ENCODE results near the gene TMEM270. TPM values are rescaled to one million over a fixed set of nuclear protein-coding genes. Genes with fewer than 3 reads are reported as not detected.

Gene TMEM270, protein sequence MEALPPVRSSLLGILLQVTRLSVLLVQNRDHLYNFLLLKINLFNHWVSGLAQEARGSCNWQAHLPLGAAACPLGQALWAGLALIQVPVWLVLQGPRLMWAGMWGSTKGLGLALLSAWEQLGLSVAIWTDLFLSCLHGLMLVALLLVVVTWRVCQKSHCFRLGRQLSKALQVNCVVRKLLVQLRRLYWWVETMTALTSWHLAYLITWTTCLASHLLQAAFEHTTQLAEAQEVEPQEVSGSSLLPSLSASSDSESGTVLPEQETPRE
- not detected in 2 replicates for total RNA-seq

DNA sequence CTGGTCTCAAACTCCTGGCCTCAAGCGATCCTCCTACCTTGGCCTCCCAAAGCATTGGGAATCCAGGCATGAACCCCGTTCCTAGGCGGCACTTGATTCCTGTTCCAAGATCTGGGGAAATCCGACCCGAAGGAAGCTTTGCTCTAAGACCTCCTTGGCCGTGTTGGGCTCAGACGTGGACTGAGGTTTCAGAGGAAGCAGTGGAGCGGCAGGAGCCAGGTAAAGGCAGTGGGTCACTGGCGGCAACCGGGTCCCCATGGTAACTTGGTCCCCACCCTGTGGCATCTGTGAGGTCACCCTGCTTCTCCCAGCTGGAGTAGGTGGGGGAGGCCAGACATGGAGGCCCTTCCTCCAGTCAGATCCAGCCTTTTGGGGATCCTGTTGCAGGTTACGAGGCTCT, at the start of gene TMEM270:
Gene TMEM270 (plus strand): TSS at position 301 of the 400 bp plus-strand sequence. CDS start 36 bp downstream, at position 337.

DNA sequence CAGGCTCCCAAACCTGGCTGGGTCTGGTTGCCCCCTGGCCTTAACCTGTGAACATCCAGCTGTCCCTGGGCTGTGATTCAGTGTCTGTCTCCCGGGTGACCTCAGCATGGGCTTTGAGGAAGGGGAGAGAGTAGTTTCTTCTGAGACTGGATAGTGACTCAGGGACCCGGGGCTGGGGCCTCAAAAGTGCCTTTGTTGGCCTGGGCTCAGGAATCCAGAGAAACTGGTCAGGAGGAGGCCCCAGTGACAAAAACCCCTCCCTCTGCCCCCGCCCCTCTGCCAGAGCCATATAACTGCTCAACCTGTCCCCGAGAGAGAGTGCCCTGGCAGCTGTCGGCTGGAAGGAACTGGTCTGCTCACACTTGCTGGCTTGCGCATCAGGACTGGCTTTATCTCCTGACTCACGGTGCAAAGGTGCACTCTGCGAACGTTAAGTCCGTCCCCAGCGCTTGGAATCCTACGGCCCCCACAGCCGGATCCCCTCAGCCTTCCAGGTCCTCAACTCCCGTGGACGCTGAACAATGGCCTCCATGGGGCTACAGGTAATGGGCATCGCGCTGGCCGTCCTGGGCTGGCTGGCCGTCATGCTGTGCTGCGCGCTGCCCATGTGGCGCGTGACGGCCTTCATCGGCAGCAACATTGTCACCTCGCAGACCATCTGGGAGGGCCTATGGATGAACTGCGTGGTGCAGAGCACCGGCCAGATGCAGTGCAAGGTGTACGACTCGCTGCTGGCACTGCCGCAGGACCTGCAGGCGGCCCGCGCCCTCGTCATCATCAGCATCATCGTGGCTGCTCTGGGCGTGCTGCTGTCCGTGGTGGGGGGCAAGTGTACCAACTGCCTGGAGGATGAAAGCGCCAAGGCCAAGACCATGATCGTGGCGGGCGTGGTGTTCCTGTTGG, 30.0 kb upstream of the TMEM270 start, which contains the start of gene CLDN4:
Gene CLDN4 (plus strand): TSS at position 316 of the 903 bp plus-strand sequence. CDS start 206 bp downstream, at position 522.

DNA sequence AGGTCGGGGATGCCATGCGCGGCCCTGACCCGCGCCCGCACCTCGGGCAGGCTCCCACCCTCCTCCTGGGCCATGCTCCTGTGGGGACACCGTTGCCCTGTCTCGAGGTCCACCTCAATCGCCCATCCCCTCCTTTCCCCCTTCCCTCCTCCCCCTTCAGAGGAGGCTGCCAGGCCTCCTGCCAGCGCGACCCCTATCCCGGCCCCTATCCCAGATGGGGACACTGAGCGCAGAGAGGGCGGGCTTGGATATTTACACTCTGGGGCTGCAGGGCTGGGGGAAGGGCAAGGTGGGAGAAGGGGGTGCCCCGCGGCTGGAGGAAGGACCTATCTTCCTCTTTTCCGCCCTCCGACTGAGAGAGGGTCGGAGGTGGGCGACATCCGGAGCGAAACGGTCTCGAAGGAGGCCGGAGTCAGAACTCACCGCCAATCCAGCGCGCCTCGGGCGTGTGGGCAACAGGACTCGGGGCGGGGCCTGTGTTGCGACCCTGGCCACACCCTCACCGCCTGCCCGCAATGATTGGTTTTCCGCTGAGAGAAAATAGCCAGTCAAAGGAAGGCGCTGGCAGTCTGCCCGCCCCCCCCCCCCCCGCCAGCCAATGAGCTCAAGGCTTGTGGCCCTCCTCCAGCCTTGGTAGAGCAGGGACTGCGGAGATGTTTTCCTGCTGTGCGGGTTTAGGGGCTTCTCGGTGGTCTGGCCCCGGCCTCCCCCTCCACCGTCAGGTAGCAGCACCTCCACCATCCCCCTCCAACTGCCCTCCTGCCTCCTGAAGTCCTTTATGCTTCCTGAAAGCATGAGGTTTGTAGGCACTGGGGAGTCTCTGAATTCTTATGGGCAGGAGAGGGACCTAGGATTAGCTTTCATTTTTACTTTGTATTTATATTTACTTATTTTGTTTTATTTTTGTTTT, 18.6 kb upstream of the TMEM270 start, which contains the start of gene METTL27:
Gene METTL27 (minus strand): TSS at position 450 of the 910 bp plus-strand sequence. CDS start 376 bp downstream, at position 74.

Other genes starting within 250 kb of the TMEM270 start
- gene MLXIPL, start 236.6 kb upstream of the TMEM270 start, total RNA-seq: 0.37 and 0.57 TPM in 2 replicates
- gene VPS37D, start 193.3 kb upstream of the TMEM270 start, total RNA-seq: 5.7 and 6.8 TPM in 2 replicates
- gene DNAJC30, start 177.7 kb upstream of the TMEM270 start, total RNA-seq: 1.8 and 2.6 TPM in 2 replicates
- 57.7 and 61.8 TPM in 2 replicates for gene BUD23, start 177.6 kb upstream of the TMEM270 start, total RNA-seq
- 10.2 and 10.7 TPM in 2 replicates for gene STX1A, start 141.5 kb upstream of the TMEM270 start, total RNA-seq
- gene ABHD11, start 122.4 kb upstream of the TMEM270 start, total RNA-seq: 5.7 and 6.1 TPM in 2 replicates
- not detected in 2 replicates for gene CLDN3, start 90.9 kb upstream of the TMEM270 start, total RNA-seq
- gene CLDN4, start 30.2 kb upstream of the TMEM270 start, total RNA-seq: 0.14 and 1.5 TPM in 2 replicates
- gene METTL27, start 18.6 kb upstream of the TMEM270 start, total RNA-seq: 2.3 and 7.4 TPM in 2 replicates
- gene ELN, start 167.0 kb downstream of the TMEM270 start, total RNA-seq: 1.8 and 4.2 TPM in 2 replicates
- 36.6 and 57.0 TPM in 2 replicates for gene LIMK1, start 222.6 kb downstream of the TMEM270 start, total RNA-seq

Data from smooth muscle cell of bladder (primary cell).